Measurements from ENCODE around the gene FLNB. TPM values are rescaled to one million over a fixed set of nuclear protein-coding genes. Genes with fewer than 3 reads are reported as not detected.
A peak's percentile ranks its signal among the peaks of the same experiment; 100 is the strongest.

FLNB gene
- total RNA-seq, 2 experiments from 2014 or later = 14.6 TPM

DNA sequence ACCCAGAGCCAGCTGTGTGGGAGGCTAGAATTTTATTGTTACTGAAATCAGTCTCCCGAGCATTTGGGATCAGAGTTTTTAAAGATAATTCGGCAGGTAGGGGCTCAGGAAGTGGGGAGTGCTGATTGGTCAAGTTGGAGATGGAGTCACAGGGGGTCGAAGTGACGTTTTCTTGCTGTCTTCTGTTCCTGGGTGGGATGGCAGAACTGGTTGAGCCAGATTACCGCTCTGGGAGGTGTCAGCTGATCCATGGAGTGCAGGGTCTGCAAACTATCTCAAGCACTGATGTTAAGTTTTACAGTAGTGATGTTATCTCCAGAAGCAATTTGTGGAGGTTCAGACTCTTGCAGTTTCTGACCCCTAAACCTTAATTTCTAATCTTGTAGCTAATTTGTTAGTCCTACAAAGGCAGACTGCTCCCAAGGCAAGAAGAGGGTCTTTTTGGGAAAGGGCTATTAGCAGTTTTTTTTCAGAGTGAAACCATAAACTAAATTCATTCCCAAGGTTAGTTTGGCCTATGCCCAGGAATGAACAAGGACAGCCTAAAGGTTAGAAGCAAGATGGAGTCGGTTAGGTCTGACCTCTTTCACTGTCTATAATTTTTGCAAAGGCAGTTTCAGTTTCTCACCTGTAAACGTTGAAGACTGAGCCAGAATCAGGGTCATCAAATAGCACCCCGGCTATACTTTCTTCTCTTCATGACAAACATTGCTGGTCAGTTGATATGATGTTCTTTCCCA, 28.2 kb downstream of the FLNB start:
- POLR2A ChIA-PET = interaction anchor here (0.5 to 0.9 kb wide), 2 partner anchors 182 to 684 kb away, joined by 3 to 4 read pairs; no protein-coding TSS in a partner anchor
- Mint-ChIP-seq H3K4me1 (peaks cover 32% of the 10 kb centered on the region), H3K9me3 (no peaks in the 10 kb centered on the region), H3K27me3 (peaks cover 7% of the 10 kb centered on the region), H3K36me3 (no peaks in the 10 kb centered on the region), H3K4me3 (no peak overlapping the region), H3K27ac (no peak overlapping the region)
- DNase-seq (no peak), ATAC-seq (ENCODE audit: low read depth) (no peak)

DNA sequence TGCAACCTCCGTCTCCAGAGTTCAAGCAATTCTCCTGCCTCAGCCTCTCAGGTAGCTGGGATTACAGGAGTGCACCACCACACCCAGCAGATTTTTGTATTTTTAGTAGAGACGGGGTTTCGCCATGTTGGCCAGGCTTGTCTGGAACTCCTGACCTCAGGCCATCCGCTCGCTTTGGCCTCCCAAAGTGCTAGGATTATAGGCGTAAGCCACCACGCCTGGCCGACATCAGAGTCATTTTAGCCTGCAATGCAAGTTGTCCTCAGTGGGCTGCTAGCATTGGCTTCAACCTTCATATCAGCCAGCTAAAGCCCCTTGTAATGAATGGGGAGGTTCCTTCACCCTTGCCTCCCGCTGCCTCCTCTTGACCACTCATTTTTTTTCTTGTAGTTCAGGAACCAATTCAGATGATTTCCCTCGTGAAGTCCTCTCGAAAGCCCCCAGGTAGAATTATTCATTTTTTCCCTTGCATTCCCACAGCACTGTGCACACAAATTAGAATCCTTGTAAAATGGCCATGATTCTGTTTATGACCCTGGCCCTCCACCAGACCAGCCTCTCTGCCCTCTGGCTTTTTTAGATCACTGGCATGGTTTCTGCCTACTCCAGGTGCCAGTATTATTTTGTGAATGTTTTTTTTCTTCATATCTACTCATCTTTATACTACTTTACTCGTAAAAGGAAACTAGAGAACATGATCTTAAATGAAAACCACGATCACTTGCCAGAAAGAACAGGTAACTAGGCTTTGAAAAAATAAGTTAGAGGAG, 29.1 kb downstream of the FLNB start:
- POLR2A ChIA-PET = interaction anchor here (0.5 kb wide), 1 partner anchor 684 kb away, joined by 4 read pairs; no protein-coding TSS in a partner anchor
- H3K4me3 Mint-ChIP-seq = no peak overlapping the region

DNA sequence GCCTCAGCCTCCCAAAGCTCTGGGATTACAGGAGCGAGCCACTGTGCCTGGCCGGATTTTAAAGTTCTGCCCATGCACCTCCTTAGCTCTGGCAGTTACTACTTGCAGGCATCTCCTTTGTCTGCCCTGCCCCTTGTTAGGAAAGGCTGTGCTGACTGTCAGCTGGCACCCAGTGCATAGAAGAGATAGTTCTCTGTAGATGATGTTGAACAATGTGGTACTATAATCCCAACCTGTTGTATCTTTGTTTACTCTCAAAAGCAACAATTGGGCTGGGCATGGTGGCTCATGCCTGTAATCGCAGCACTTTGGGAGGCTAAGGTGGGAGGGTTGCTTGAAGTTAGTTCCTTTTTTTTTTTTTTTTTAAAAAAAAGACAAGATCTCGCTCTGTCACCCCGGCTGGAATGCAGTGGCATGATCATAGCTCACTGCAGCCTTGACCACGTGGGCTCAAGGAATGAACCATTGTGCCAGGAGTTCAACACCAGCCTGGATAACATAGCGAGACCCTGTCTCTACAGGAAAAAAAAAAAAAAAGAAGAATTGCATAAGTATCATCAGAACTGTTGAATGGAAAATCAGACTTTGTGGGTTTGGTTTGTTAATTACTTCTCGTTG, 30.6 kb downstream of the FLNB start:
- DNase-seq = no peak
- Mint-ChIP-seq H3K27ac (no peak overlapping the region), H3K4me3 (no peak overlapping the region), H3K4me1 (peaks cover 44% of the 10 kb centered on the region), H3K36me3 (no peaks in the 10 kb centered on the region), H3K9me3 (no peaks in the 10 kb centered on the region), H3K27me3 (peaks cover 4% of the 10 kb centered on the region)
- POLR2A ChIA-PET = no interaction called here
- no peak for ATAC-seq (ENCODE audit: low read depth)

More for the DNA sequence above, 29.1 kb downstream of the FLNB start:
- DNase-seq = no peak
- Mint-ChIP-seq H3K9me3 (no peaks in the 10 kb centered on the region), H3K4me1 (peaks cover 41% of the 10 kb centered on the region), H3K27ac (peak overlapping the region; percentile 36), H3K27me3 (peaks cover 7% of the 10 kb centered on the region), H3K36me3 (no peaks in the 10 kb centered on the region)
- ATAC-seq (ENCODE audit: low read depth) = no peak

DNA sequence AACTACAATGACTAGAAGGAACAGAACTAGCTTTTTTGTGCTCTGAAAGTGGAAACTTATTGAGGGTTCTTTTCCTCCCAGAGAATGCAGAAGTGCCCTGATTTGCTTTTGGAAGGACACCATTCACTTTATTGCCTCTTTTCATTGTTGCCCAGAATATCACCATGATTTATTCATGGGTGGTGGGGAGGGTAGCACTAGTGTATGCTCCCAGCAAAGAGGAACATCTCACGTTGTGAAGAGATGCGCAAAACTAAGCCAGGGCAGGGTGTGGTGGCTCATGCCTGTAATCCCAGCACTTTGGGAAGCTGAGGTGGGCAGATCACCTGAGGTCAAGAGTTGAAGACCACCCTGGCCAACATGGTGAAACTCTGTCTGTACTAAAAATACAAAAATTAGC, 31.4 kb downstream of the FLNB start:
- peaks cover 4% of the 10 kb centered on the region for H3K27me3 Mint-ChIP-seq
- ATAC-seq (ENCODE audit: low read depth) (no peak), DNase-seq (no peak)
- H3K4me3 Mint-ChIP-seq = no peak overlapping the region
- peaks cover 44% of the 10 kb centered on the region for H3K4me1 Mint-ChIP-seq
- POLR2A ChIA-PET = no interaction called here
- H3K9me3 Mint-ChIP-seq = no peaks in the 10 kb centered on the region
- H3K36me3 Mint-ChIP-seq = no peaks in the 10 kb centered on the region
- no peak overlapping the region for H3K27ac Mint-ChIP-seq

DNA sequence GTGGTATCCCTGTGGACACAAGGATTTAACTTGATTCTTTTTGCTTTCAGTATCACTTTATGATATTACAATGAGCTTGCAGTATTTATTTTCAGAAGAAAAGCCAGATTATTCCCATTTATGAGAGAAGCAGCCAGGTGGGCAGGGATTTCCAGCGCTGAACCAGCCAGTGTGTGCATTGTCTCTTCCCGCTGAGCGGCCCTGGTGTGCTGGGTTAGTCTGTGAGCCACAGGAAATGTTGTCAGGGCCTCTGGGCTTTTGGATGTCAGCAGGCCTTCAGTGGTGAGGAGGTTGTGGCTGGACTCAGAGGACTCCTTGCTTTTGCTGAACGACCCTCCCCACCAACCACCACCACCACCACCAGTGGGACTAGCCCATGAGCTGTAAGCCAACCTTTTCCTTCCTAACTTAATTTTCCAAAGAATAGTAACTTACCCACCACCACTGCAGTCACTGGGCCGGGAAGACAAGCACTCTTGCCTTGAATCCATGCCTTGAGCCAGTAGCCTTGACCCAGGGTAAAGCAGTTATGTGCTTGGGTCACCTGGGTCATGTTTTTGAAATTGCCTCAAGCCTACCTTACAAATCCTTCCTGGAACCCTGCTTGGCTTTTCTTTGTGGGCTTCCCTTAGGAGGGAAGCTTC, 33.1 kb downstream of the FLNB start:
- H3K4me1 Mint-ChIP-seq = peaks cover 27% of the 10 kb centered on the region

DNA sequence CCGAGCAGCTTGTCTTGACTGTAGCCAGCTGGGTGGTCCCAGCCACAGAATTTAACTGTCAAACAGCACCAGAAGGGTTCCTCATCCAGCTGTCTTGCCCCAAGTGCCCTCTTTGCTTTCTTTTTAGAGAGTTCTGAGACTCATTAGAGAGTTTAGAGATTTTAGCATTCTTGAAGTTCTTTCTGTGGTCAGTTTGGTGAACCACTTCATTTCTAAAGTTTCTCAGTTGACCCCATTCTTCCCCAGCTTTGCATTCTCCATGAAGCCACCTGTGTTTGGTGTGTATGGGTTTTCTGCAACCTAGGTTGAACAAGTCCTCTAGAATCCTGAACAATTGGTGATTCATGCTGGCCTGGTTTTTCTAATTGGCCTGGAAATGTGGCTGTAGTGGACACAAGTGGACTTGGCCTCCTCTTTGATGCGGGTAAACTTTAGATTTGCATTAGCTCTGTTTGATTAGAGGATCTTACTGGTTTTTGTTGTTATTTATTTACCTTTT, 33.7 kb downstream of the FLNB start:
- peaks cover 4% of the 10 kb centered on the region for H3K27me3 Mint-ChIP-seq
- ATAC-seq (ENCODE audit: low read depth) (peak; percentile 25), DNase-seq (no peak)
- peak overlapping the region; percentile 50 for H3K4me3 Mint-ChIP-seq
- peak overlapping the region; percentile 51 for H3K27ac Mint-ChIP-seq
- H3K36me3 Mint-ChIP-seq = peaks cover 2% of the 10 kb centered on the region
- POLR2A ChIA-PET = no interaction called here
- H3K4me1 Mint-ChIP-seq = peaks cover 26% of the 10 kb centered on the region
- H3K9me3 Mint-ChIP-seq = no peaks in the 10 kb centered on the region

More for the DNA sequence above, 33.1 kb downstream of the FLNB start:
- ATAC-seq (ENCODE audit: low read depth) (peak; percentile 41), DNase-seq (no peak)
- Mint-ChIP-seq H3K27ac (peak overlapping the region; percentile 51), H3K9me3 (no peaks in the 10 kb centered on the region), H3K36me3 (no peaks in the 10 kb centered on the region), H3K4me3 (peak overlapping the region; percentile 50), H3K27me3 (peaks cover 6% of the 10 kb centered on the region)
- POLR2A ChIA-PET = no interaction called here

DNA sequence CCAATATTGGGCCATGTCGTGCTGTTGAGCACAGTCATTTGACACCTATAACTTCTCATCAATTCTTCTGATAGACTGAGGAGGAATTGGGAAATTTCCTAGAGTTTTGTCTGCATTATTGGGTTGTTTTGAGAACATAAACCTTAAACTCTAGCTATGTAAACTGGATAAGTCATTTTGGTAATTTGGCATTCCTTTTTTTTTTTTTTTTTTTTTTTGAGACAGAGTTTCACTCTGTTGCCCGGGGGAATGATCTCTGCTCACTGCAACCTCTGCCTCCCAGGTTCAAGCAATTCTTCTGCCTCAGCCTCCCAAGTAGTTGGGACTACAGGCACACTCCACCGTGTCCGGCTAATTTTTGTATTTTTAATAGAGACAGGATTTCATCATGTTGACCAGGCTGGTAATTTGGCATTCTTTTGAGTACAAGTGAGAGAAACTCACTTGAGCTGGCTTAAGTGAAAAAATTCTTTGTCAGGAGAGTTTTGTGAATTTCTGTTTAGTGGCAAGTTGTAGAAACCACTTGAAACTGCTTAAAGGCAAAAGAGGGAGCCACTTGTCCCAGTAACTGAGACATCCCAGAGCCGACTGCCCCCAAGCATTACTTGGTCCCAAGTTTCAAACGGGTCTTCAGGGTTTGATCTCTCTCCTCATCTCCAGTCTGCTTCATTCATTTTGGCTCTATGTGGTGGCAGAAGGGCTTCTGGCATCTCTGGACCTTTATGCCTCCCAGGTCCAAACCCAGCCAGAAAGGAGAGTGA, 34.9 kb downstream of the FLNB start:
- Mint-ChIP-seq H3K36me3 (peaks cover 2% of the 10 kb centered on the region), H3K27ac (no peak overlapping the region), H3K27me3 (peaks cover 4% of the 10 kb centered on the region), H3K4me3 (no peak overlapping the region), H3K9me3 (no peaks in the 10 kb centered on the region), H3K4me1 (peaks cover 21% of the 10 kb centered on the region)
- ATAC-seq (ENCODE audit: low read depth) (no peak), DNase-seq (no peak)
- POLR2A ChIA-PET = no interaction called here

DNA sequence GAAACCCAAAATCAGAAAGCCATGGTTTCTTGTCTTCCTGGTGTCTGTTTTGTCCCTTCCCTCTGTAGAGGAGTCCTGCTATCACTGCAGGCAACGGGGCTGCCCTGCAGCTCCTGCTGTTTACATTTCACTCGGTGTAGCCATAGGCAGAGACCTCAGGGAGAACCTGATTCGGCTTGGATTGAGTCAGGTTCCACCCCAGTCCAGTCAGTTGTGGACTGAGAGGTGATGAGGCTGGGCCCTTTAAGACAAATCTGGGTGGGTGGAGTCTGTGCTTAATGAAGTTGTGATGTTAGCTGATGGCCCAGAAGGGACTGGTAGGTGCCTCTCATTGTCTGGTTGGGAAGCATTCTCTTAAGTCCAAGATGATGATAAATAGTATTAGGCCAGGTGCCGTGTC, 35.7 kb downstream of the FLNB start:
- POLR2A ChIA-PET = no interaction called here
- DNase-seq = no peak
- Mint-ChIP-seq H3K4me3 (no peak overlapping the region), H3K36me3 (peaks cover 2% of the 10 kb centered on the region), H3K4me1 (peaks cover 21% of the 10 kb centered on the region), H3K9me3 (no peaks in the 10 kb centered on the region), H3K27me3 (peaks cover 4% of the 10 kb centered on the region), H3K27ac (no peak overlapping the region)
- ATAC-seq (ENCODE audit: low read depth) = no peak

DNA sequence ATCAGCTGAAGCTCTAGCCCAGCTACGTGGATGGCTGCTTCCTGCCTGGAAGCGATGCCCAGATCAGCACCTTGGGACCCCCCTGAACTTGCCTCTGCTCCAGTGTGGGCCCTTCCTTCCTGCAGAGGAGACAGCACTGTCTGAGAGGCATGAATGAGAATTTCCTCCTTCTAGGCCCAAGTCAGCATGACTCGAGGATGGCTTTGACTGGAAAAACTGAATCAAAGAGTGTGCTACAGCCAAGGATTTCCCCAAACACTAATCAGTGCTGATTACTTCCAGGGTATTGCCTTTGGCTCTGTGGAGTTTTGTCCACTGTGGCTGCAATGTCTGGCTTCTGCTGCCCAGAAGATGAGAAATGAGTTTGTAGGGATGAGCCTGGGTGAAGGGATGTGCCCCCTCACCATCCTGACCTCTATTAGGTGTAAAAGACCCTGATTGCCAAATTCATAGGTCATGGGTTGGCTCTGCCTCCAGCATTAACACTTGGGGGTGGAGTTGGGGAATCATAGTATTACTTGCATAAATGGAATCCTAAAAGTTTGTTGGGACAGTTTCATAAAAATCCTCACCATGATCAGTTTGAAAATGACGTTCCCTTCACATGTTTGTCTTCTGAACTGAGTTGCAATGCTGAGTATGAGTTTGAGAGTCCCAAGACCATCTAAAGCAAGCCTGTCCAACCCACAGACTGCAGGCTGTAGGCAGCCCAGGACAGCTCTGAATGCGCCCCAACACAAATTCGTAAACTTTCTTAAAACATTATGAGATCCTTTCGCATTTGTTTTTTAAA, 36.7 kb downstream of the FLNB start:
- H3K36me3 Mint-ChIP-seq = peaks cover 2% of the 10 kb centered on the region
- H3K9me3 Mint-ChIP-seq = no peaks in the 10 kb centered on the region
- peaks cover 24% of the 10 kb centered on the region for H3K4me1 Mint-ChIP-seq
- no peak overlapping the region for H3K4me3 Mint-ChIP-seq
- POLR2A ChIA-PET = no interaction called here
- no peak overlapping the region for H3K27ac Mint-ChIP-seq
- ATAC-seq (ENCODE audit: low read depth) (no peak), DNase-seq (no peak)
- peaks cover 4% of the 10 kb centered on the region for H3K27me3 Mint-ChIP-seq

DNA sequence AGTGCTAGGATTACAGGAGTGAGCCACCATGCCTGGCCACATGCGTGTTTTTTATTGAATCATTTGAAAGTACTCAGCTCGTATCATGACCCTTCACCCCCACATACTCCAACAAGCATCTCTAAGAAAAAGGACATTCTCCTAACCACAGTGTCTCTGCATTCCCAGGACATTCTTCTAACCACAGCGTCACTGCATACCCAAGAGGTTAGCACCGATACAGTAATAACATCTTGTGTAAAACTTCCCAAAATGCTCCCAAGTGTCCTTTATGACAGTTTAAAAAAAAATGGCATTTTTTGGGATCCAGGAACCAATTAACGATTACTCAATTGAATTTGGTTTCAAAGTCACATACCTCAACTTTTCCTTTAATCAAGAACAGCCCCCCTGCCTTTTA, 39.6 kb downstream of the FLNB start:
- DNase-seq (no peak), ATAC-seq (ENCODE audit: low read depth) (no peak)
- peaks cover 2% of the 10 kb centered on the region for H3K36me3 Mint-ChIP-seq
- peaks cover 4% of the 10 kb centered on the region for H3K27me3 Mint-ChIP-seq
- peaks cover 6% of the 10 kb centered on the region for H3K4me1 Mint-ChIP-seq
- H3K4me3 Mint-ChIP-seq = no peak overlapping the region
- POLR2A ChIA-PET = no interaction called here
- no peak overlapping the region for H3K27ac Mint-ChIP-seq
- H3K9me3 Mint-ChIP-seq = no peaks in the 10 kb centered on the region

DNA sequence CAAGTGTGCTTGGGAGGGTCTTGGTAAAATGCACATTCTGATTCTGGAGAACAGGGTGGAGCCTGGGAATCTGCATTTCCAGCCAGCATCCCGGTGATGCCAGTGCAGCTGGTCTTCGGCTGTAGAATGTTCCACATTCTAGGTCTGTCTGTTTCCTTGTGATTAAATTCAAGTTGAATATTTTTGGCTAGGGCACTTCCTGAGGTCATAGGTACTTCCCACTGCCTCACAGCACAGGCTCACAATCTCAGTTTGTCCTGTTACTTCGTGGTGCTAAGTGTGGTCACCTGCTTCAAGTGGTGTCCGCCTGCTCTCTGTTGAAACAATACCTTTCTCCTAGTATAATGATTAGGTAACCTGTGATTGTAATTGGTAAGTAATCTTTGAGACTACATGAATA, 40.1 kb downstream of the FLNB start:
- Mint-ChIP-seq H3K27me3 (peaks cover 4% of the 10 kb centered on the region), H3K4me1 (peaks cover 6% of the 10 kb centered on the region), H3K36me3 (peaks cover 2% of the 10 kb centered on the region), H3K4me3 (no peak overlapping the region), H3K9me3 (no peaks in the 10 kb centered on the region), H3K27ac (no peak overlapping the region)
- DNase-seq (no peak), ATAC-seq (ENCODE audit: low read depth) (no peak)
- POLR2A ChIA-PET = no interaction called here

DNA sequence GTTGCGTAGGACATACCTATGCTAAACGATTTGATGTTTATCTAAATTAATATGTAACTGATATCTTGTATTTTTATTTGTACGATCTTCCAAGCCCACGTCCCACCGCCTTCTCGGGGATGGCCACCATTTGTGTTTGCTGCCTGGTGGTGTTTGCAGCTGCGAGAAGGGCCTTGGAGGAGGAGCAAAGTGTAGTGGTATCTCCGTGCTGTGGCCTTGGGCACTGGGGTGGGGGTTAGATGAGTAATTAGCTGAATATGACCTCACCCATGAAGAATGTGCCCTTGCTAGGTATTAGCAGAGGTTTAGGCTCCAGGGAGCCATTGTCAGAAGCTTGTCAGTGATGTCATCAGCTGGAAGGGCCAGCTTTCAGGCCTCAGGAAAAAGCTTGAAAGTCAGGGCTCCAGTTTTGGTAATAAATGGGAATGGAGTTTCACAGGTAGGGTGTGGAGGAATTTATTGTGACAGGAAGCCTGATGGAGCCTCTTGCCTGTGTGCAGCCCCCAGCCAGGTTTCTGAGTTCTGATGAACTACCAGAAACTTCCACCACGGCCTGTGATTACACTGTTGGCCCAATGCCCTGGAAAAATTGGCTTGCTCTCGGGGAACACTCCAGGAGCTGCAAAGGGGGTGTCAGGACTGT, 41.0 kb downstream of the FLNB start:
- ATAC-seq (ENCODE audit: low read depth) = no peak
- Mint-ChIP-seq H3K27ac (no peak overlapping the region), H3K36me3 (peaks cover 2% of the 10 kb centered on the region), H3K4me3 (no peak overlapping the region), H3K4me1 (peaks cover 6% of the 10 kb centered on the region), H3K9me3 (no peaks in the 10 kb centered on the region), H3K27me3 (peaks cover 4% of the 10 kb centered on the region)
- POLR2A ChIA-PET = no interaction called here
- no peak for DNase-seq

All from activated naive CD8-positive, alpha-beta T cell treated with anti-CD3 and anti-CD28 coated beads, Interleukin-2, amount 10 ng/mL, durations not matched to agents 7 days and 5 days (primary cell).